Measurements from ENCODE around the gene PRIM2.
"Not testable (repeated sequence)": the region's sequence is repeated elsewhere in the genome, so short reads cannot be mapped to it uniquely, and the experiment has no call there.

Gene PRIM2

DNA sequence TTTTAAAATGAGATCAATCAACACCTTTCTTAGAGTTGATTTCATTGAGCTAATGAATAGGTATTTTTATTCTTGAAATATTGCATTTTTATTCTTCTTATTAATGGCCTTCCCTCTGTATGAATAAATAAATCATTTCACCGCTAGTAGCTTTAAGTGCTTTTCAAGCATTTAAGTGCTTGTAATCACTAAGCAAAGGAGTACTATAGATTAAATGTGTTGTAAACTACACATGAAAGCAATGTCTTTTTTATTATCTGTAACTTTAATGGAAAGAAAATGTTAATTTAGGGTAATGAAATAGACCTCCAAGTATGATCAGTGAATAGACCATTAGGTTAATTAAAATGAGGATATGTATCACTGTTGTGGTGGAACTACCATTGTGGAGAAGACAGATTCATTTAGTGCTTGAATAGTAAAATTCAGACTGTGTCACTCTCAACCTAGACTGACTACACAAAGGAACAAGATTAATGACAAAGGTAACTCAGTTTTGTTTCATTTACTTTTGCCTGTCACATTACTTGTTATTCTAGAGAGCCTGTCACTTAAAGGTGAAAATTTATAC lies 132.2 kb downstream of the PRIM2 start:
- H3K4me3 ChIP-seq (ENCODE audit: extremely low read depth, insufficient read depth, low read length, poor library complexity, severe bottlenecking); H3K27ac ChIP-seq (ENCODE audit: low read depth, low read length, severe bottlenecking); H3K4me1 ChIP-seq (ENCODE audit: control insufficient read depth, insufficient read depth, low read length, poor library complexity, severe bottlenecking); H3K9me3 ChIP-seq (ENCODE audit: control insufficient read depth, low read length); H3K36me3 ChIP-seq (ENCODE audit: control insufficient read depth, insufficient read depth, low read length): not testable (repeated sequence)
- WGBS, 2 experiments (ENCODE audit: insufficient coverage in 2 of 2) = no CpG with 5 or more reads among the region's 1 CpG

DNA sequence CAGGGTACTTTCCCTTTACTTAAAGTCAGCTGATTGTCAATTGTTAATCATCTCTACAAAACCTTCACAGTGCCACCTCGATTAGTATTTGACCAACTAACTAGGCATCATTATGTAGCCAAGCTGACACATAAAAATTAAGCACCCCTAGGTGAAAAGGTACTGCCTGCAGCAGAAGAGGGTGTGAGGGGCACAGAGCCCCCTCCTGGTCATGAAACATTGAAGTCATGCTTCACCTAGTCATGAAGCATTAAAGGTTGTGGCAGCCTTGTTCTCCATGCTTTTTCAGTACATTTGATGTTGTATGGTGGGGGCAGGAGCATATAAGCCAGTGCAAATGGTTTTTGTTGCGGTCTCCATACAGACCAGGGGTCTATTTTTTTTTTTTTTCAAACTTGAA lies 142.4 kb downstream of the PRIM2 start:
- not testable (repeated sequence) for H3K27ac ChIP-seq (ENCODE audit: low read depth, low read length, severe bottlenecking); H3K4me1 ChIP-seq (ENCODE audit: control insufficient read depth, insufficient read depth, low read length, poor library complexity, severe bottlenecking); H3K4me3 ChIP-seq (ENCODE audit: extremely low read depth, insufficient read depth, low read length, poor library complexity, severe bottlenecking); H3K36me3 ChIP-seq (ENCODE audit: control insufficient read depth, insufficient read depth, low read length); H3K9me3 ChIP-seq (ENCODE audit: control insufficient read depth, low read length)
- WGBS, 2 experiments (ENCODE audit: insufficient coverage in 2 of 2) = no CpG with 5 or more reads among the region's 2 CpGs

DNA sequence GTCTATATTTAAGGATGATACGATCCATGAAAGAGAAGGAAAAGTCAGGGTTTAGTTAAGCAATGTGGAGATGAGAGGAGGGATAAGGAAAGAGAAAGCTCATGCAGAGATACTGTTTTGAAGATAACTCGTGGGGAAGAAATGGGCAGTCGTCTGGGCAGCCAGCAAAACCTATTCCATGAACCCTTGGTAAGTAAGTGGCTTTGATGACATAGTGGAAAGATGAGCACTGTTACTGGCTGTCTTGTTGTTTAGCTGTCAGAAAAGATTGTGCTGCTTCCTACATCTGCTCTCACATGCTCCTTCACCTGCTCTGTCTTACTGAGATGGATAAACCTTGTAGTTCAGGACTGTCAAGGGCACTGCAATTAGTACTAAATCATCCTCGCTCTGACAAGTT lies 143.6 kb downstream of the PRIM2 start:
- not testable (repeated sequence) for H3K4me3 ChIP-seq (ENCODE audit: extremely low read depth, insufficient read depth, low read length, poor library complexity, severe bottlenecking); H3K4me1 ChIP-seq (ENCODE audit: control insufficient read depth, insufficient read depth, low read length, poor library complexity, severe bottlenecking); H3K36me3 ChIP-seq (ENCODE audit: control insufficient read depth, insufficient read depth, low read length); H3K9me3 ChIP-seq (ENCODE audit: control insufficient read depth, low read length); H3K27ac ChIP-seq (ENCODE audit: low read depth, low read length, severe bottlenecking)
- WGBS, 2 experiments (ENCODE audit: insufficient coverage in 2 of 2) = 77 to 94% methylated on average over 2 of the region's 4 CpGs

DNA sequence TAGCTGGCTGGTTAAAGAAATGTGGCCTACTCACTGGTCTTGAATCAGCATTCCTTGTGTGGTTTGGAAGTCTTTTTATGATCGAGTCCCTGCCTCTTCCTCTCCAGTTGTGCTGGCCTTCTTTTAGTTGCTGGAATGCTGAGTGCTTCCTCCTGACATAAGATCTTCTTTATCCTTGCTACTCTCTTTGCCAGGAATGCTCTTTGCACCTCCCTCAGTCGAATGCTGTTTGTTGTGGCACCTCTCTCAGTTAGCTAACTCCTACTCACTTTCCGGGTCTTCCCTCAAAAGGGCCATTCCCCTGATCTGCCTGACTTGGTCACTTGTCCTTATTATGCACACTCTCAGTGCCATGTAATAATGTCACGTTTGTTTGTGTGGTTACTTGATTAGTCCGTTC lies 146.4 kb downstream of the PRIM2 start:
- H3K27ac ChIP-seq (ENCODE audit: low read depth, low read length, severe bottlenecking); H3K36me3 ChIP-seq (ENCODE audit: control insufficient read depth, insufficient read depth, low read length): not testable (repeated sequence)
- WGBS, 2 experiments (ENCODE audit: insufficient coverage in 2 of 2) = 56 to 64% methylated on average over 3 of the region's 5 CpGs

DNA sequence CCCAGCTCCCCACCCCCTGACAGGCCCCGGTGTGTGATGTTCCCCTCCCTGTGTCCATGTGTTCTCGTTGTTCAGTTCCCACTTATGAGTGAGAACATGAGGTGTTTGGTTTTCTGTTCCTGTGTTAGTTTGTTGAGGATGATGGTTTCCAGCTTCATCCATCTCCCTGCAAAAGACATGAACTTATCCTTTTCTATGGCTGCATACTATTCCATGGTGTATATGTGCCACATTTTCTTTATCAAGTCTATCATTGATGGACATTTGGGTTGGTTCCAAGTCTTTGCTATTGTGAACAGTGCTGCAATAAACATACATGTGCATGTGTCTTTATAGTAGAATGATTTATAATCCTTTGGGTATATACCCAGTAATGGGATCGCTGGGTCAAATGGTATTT lies 148.5 kb downstream of the PRIM2 start:
- H3K9me3 ChIP-seq (ENCODE audit: control insufficient read depth, low read length); H3K4me3 ChIP-seq (ENCODE audit: extremely low read depth, insufficient read depth, low read length, poor library complexity, severe bottlenecking); H3K4me1 ChIP-seq (ENCODE audit: control insufficient read depth, insufficient read depth, low read length, poor library complexity, severe bottlenecking); H3K36me3 ChIP-seq (ENCODE audit: control insufficient read depth, insufficient read depth, low read length); H3K27ac ChIP-seq (ENCODE audit: low read depth, low read length, severe bottlenecking): not testable (repeated sequence)
- WGBS, 2 experiments (ENCODE audit: insufficient coverage in 2 of 2) = no CpG with 5 or more reads among the region's 3 CpGs

More for the DNA sequence above, 146.4 kb downstream of the PRIM2 start:
- not testable (repeated sequence) for H3K4me3 ChIP-seq (ENCODE audit: extremely low read depth, insufficient read depth, low read length, poor library complexity, severe bottlenecking); H3K4me1 ChIP-seq (ENCODE audit: control insufficient read depth, insufficient read depth, low read length, poor library complexity, severe bottlenecking); H3K9me3 ChIP-seq (ENCODE audit: control insufficient read depth, low read length)

DNA sequence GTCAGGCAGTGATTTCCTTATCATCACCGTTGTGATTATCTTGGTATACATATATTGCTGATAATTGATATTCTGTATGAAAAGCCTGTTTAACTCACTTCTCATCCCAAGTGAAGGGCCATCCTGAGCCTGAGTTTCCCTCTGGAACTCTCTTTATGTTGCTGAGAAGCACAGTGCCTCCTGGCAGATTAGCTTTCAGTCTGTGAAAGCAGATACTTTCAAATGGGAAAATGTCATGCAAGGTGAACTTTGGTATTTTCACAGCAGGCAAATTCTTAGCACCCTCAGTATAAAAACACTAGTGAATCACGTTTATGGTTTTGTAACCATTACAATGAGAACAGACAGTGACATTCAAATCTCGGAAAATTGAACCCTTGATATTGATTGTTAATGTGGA lies 151.6 kb downstream of the PRIM2 start:
- no peaks in the 10 kb centered on the region for H3K36me3 ChIP-seq (ENCODE audit: control insufficient read depth, insufficient read depth, low read length)
- no peaks in the 10 kb centered on the region for H3K9me3 ChIP-seq (ENCODE audit: control insufficient read depth, low read length)
- H3K4me3 ChIP-seq (ENCODE audit: extremely low read depth, insufficient read depth, low read length, poor library complexity, severe bottlenecking) = no peak overlapping the region
- H3K4me1 ChIP-seq (ENCODE audit: control insufficient read depth, insufficient read depth, low read length, poor library complexity, severe bottlenecking) = peaks cover 3% of the 10 kb centered on the region
- H3K27ac ChIP-seq (ENCODE audit: low read depth, low read length, severe bottlenecking) = no peak overlapping the region
- WGBS, 2 experiments (ENCODE audit: insufficient coverage in 2 of 2) = no CpG with 5 or more reads among the region's 3 CpGs

- no CpG with 5 or more reads among the region's 4 CpGs for WGBS, 2 experiments (ENCODE audit: insufficient coverage in 2 of 2)
- H3K27ac ChIP-seq (ENCODE audit: low read depth, low read length, severe bottlenecking) = not testable (repeated sequence)
These were observed 152.7 kb downstream of the PRIM2 start for GRCh38 chr6:57470148-57470547.

GRCh38 chr6:57471314-57471864 lies 154.0 kb downstream of the PRIM2 start:
- not testable (repeated sequence) for H3K4me3 ChIP-seq (ENCODE audit: extremely low read depth, insufficient read depth, low read length, poor library complexity, severe bottlenecking); H3K36me3 ChIP-seq (ENCODE audit: control insufficient read depth, insufficient read depth, low read length); H3K4me1 ChIP-seq (ENCODE audit: control insufficient read depth, insufficient read depth, low read length, poor library complexity, severe bottlenecking); H3K27ac ChIP-seq (ENCODE audit: low read depth, low read length, severe bottlenecking); H3K9me3 ChIP-seq (ENCODE audit: control insufficient read depth, low read length)
- 83% methylated on average over 1 of the region's 1 CpG; no CpG with 5 or more reads in 1 of the 2 experiments for WGBS, 2 experiments (ENCODE audit: insufficient coverage in 2 of 2)

More at GRCh38 chr6:57470148-57470547, 152.7 kb downstream of the PRIM2 start:
- H3K4me1 ChIP-seq (ENCODE audit: control insufficient read depth, insufficient read depth, low read length, poor library complexity, severe bottlenecking); H3K36me3 ChIP-seq (ENCODE audit: control insufficient read depth, insufficient read depth, low read length); H3K9me3 ChIP-seq (ENCODE audit: control insufficient read depth, low read length); H3K4me3 ChIP-seq (ENCODE audit: extremely low read depth, insufficient read depth, low read length, poor library complexity, severe bottlenecking): not testable (repeated sequence)

- H3K36me3 ChIP-seq (ENCODE audit: control insufficient read depth, insufficient read depth, low read length); H3K4me1 ChIP-seq (ENCODE audit: control insufficient read depth, insufficient read depth, low read length, poor library complexity, severe bottlenecking); H3K9me3 ChIP-seq (ENCODE audit: control insufficient read depth, low read length); H3K4me3 ChIP-seq (ENCODE audit: extremely low read depth, insufficient read depth, low read length, poor library complexity, severe bottlenecking); H3K27ac ChIP-seq (ENCODE audit: low read depth, low read length, severe bottlenecking): not testable (repeated sequence)
- 88 to 100% methylated on average over 1 of the region's 3 CpGs for WGBS, 2 experiments (ENCODE audit: insufficient coverage in 2 of 2)
These were observed 155.5 kb downstream of the PRIM2 start for GRCh38 chr6:57472861-57473362.

GRCh38 chr6:57474862-57475475 lies 157.5 kb downstream of the PRIM2 start:
- WGBS, 2 experiments (ENCODE audit: insufficient coverage in 2 of 2) = 90% methylated on average over 2 of the region's 6 CpGs; no CpG with 5 or more reads in 1 of the 2 experiments
- not testable (repeated sequence) for H3K27ac ChIP-seq (ENCODE audit: low read depth, low read length, severe bottlenecking); H3K4me1 ChIP-seq (ENCODE audit: control insufficient read depth, insufficient read depth, low read length, poor library complexity, severe bottlenecking); H3K9me3 ChIP-seq (ENCODE audit: control insufficient read depth, low read length); H3K36me3 ChIP-seq (ENCODE audit: control insufficient read depth, insufficient read depth, low read length); H3K4me3 ChIP-seq (ENCODE audit: extremely low read depth, insufficient read depth, low read length, poor library complexity, severe bottlenecking)

DNA sequence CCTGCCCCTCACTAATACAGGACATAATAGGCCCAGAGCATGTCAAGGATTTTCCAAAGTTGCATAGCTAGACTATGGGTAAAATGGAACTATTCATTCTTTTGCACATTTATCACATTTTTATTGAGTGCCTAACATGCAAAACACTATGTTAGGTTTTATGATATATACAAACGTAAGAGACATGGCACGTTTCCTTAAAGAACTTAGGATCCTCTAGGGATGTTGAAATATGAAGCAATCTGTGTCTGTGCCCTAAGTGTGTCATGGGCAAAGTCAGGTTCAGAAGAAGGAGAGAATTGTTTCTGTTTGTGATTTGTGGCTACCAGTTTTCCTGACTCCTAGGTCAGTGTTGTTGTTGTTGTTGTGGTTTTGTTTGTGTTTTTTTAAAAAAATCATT lies 158.2 kb downstream of the PRIM2 start:
- not testable (repeated sequence) for H3K9me3 ChIP-seq (ENCODE audit: control insufficient read depth, low read length); H3K4me1 ChIP-seq (ENCODE audit: control insufficient read depth, insufficient read depth, low read length, poor library complexity, severe bottlenecking); H3K36me3 ChIP-seq (ENCODE audit: control insufficient read depth, insufficient read depth, low read length); H3K27ac ChIP-seq (ENCODE audit: low read depth, low read length, severe bottlenecking); H3K4me3 ChIP-seq (ENCODE audit: extremely low read depth, insufficient read depth, low read length, poor library complexity, severe bottlenecking)
- WGBS, 2 experiments (ENCODE audit: insufficient coverage in 2 of 2) = 100% methylated on average over 2 of the region's 2 CpGs

Data from mesodermal cell (in vitro differentiated cells).